Adrenal gland (tissue), 12 donors: ENCODE data around the gene DNALI1. TPM values are rescaled to one million over a fixed set of nuclear protein-coding genes. Genes with fewer than 3 reads are reported as not detected.

ENCODE experiments used
- DNase-seq, 7 donors: peaks; one replicate each; pipeline ENCODE4 v3.0.0-alpha.2; 2019 to 2020
- H3K27ac ChIP-seq, 5 donors: fragments of 200-600 bp; sonication (generic) in 4 of 5; 1 replicate in 3 of 5; 2 replicates in 2 of 5; pipeline versions ENCODE4 v1.5.1 to v1.8.0; 2016 to 2020; ENCODE audit warnings: mild to moderate bottlenecking in 1 of 5
- H3K27me3 ChIP-seq: fragments of 200-600 bp; 2 replicates; pipeline ENCODE4 v1.8.0; 2021
- H3K36me3 ChIP-seq, 2 donors: fragments of 200-600 bp; replicated peaks in 1 of 2; 1 replicate in 1 of 2; 2 replicates in 1 of 2; pipeline versions ENCODE4 v1.5.1 to v1.8.0; 2018 to 2022
- H3K4me1 ChIP-seq, 2 donors: fragments of 200-600 bp; replicated peaks in 1 of 2; 1 replicate in 1 of 2; 2 replicates in 1 of 2; pipeline versions ENCODE4 v1.5.1 to v1.8.0; 2018 to 2021
- H3K4me3 ChIP-seq, 4 donors: fragments of 200-600 bp; sonication (generic) in 3 of 4; one replicate each; pipeline ENCODE4 v1.5.1; 2016 to 2018
- H3K9me3 ChIP-seq, 3 donors: fragments of 200-600 bp; sonication (generic) in 1 of 3; replicated peaks in 1 of 3; 1 replicate in 2 of 3; 2 replicates in 1 of 3; pipeline versions ENCODE4 v1.5.1 to v1.8.0; 2016 to 2021
- CTCF ChIP-seq, 6 experiments: fragments of 450-650 bp in 4 of 6; fragments of 200-600 bp in 2 of 6; sonication (generic) in 1 of 6; IDR thresholded peaks; 1 replicate in 5 of 6; 2 replicates in 1 of 6; pipeline versions ENCODE4 v1.5.1 to v1.8.0; 2016 to 2021; ENCODE audit warnings: antibody characterized with exemption in 6 of 6, mild to moderate bottlenecking in 2 of 6, moderate library complexity in 1 of 6
- POLR2A ChIP-seq, 2 donors: fragments of 450-650 bp; IDR thresholded peaks; one replicate each; pipeline ENCODE4 v1.6.1; 2017; ENCODE audit warnings: antibody characterized with exemption in 2 of 2, mild to moderate bottlenecking in 2 of 2, moderate library complexity in 1 of 2
- WGBS, 4 donors: extraction: QIAGEN DNeasy Blood & Tissue Kit in 2 of 4; methylation state at CpG; one replicate each; pipeline versions ENCODE4 v1.1.5 to v1.1.7; 2013 to 2017; 5-methylcytosine and 5-hydroxymethylcytosine counted together
- intact Hi-C, 2 donors: fragments of 100-400 bp; cut with DNase I; formaldehyde crosslinking; loops; one replicate each; pipeline versions ENCODE4 v1.14.1 to v1.15.0; 2022 to 2023
- polyA plus RNA-seq, 3 donors: library from polyadenylated mRNA; stranded (reverse); fragments of 200-250 nt in 2 of 3; fragments of 350-450 nt in 1 of 3; fragmentation: Illumina TruSeq in 1 of 3; extraction: RNeasy Lipid Tissue Mini Kit (QIAGEN cat#74804) in 1 of 3; gene quantifications; one replicate each; pipeline ENCODE4 v1.2.3, GENCODE V29; 2013 to 2014
- total RNA-seq, 9 donors: library from RNA; depleted of rRNA in 4 of 9; stranded (reverse); fragments of >200 nt in 4 of 9; fragments of 120-200 nt in 1 of 9; fragmentation: NEBNext Ultra II Directional in 1 of 9; extraction: Animal tissue kit (Norgen Biotek cat#: 25700) in 1 of 9; gene quantifications; one replicate each; pipeline versions ENCODE4 v1.1.0 to v1.2.4, GENCODE V29; 2013 to 2023
- donor health status: healthy with polysubstance abuse.
- donor health status: Bipolar disorder and iron deficiency.
- donor health status: DM: yes; HTN: yes; CAD: no.
- donor health status: DM: no; HTN: no; CAD: no.
- donor health status: DM: no; HTN: no; CAD: no.
- donor health status: DM: yes; HTN: yes; CAD: no.

The DNALI1 gene
- total and polyA plus RNA-seq, 12 donors, result 6.1 to 41.6 (median 15.7) TPM

- Histone ChIP-seq H3K27ac (no peak overlapping the region), H3K9me3 (no peaks in the 10 kb centered on the region), H3K27me3 (no peaks in the 10 kb centered on the region), H3K4me1 (no peaks in the 10 kb centered on the region), H3K4me3 (no peak overlapping the region), H3K36me3 (peaks cover 0 to 65% of the 10 kb centered on the region in 2 donors)
- TF ChIP-seq CTCF (IDR thresholded peaks at IDR 0.05) (no peak), POLR2A (IDR thresholded peaks at IDR 0.05) (no peak)
- DNase-seq, result no peak
- WGBS, 4 donors, result 94 to 96% (median 96%) methylated on average over 30 of the region's 30 CpGs
- intact Hi-C loops, result no loop called here
Measured at GRCh38 chr1:37540036-37540785, 16.5 kb upstream of the DNALI1 start.

GRCh38 chr1:37544530-37544929, 12.2 kb upstream of the DNALI1 start:
- Histone ChIP-seq H3K27me3 (no peaks in the 10 kb centered on the region), H3K27ac (no peak overlapping the region), H3K4me1 (no peaks in the 10 kb centered on the region), H3K4me3 (no peak overlapping the region), H3K9me3 (no peaks in the 10 kb centered on the region), H3K36me3 (peaks cover 0 to 59% of the 10 kb centered on the region in 2 donors)
- intact Hi-C loops, result no loop called here
- DNase-seq, result no peak
- TF ChIP-seq POLR2A (IDR thresholded peaks at IDR 0.05), result no peak
- no peak for TF ChIP-seq CTCF (IDR thresholded peaks at IDR 0.05)
- 94 to 99% (median 97%) methylated on average over 20 to 21 of the region's 21 CpGs for WGBS, 4 donors

DNA sequence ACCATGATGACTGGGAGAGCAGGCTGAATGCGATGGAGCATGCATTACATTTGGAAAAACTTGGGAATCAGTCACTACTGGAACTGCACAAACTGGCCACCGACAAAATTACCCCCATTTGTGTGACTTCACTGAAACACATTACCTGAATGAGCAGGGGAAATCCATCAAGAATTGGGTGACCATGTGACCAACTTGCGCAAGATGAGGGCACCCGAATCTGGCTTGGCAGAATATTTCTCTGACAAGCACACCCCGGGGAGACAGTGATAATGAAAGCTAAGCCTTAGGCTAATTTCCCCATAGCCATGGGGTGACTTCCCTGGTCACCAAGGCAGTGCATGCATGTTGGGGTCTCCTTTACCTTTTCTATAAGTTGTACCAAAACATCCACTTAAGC, 11.7 kb upstream of the DNALI1 start:
- TF ChIP-seq CTCF (IDR thresholded peaks at IDR 0.05) (no peak), POLR2A (IDR thresholded peaks at IDR 0.05) (no peak)
- intact Hi-C loops, result no loop called here
- H3K27me3 ChIP-seq, result no peaks in the 10 kb centered on the region
- peaks cover 0 to 54% of the 10 kb centered on the region in 2 donors for H3K36me3 ChIP-seq
- no peak overlapping the region for H3K4me3 ChIP-seq
- H3K9me3 ChIP-seq, result no peaks in the 10 kb centered on the region
- DNase-seq, result no peak
- no peak overlapping the region for H3K27ac ChIP-seq
- WGBS, 4 donors, result 73 to 80% (median 77%) methylated on average over 5 of the region's 5 CpGs
- H3K4me1 ChIP-seq, result peaks cover 0 to under 1% of the 10 kb centered on the region in 2 donors

DNA sequence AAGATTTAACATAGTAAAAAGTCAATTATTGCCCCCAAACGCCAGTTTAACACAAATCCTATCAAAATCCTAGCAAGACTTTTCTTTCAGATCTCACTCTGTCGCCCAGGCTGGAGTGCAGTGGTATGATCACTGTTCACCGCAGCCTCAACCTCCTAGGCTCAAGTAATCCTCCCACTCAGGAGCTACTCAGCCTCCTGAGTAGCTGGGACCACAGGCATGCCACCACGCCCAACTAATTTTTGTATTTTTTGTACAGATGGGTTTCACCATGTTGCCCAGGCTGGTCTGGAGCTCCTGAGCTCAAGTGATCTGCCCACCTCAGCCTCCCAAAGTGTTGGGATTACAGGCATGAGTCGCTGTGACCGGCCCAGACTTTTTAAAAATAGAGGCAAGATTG, 7.4 kb upstream of the DNALI1 start:
- Histone ChIP-seq H3K27ac (no peak overlapping the region), H3K4me3 (no peak overlapping the region), H3K27me3 (no peaks in the 10 kb centered on the region), H3K9me3 (no peaks in the 10 kb centered on the region), H3K36me3 (peaks cover 3 to 47% of the 10 kb centered on the region in 2 donors), H3K4me1 (peaks cover 9 to 16% of the 10 kb centered on the region in 2 donors)
- 88 to 95% (median 91%) methylated on average over 6 of the region's 6 CpGs for WGBS, 4 donors
- TF ChIP-seq CTCF (IDR thresholded peaks at IDR 0.05), result no peak
- TF ChIP-seq POLR2A (IDR thresholded peaks at IDR 0.05), result no peak
- no peak for DNase-seq
- intact Hi-C loops, result no loop called here
